SIG-M5 treated with dmso at 0.1 percent for 504 hours (cell line): ENCODE data around the gene RFWD3.
"Not testable (repeated sequence)": the region's sequence is repeated elsewhere in the genome, so short reads cannot be mapped to it uniquely, and the experiment has no call there.

Experiments used
- DNase-seq: peaks from one replicate; lab custom pipeline; 2025; ENCODE audit not compliant: unreplicated experiment; lab: John Stamatoyannopoulos, UW

Gene RFWD3

DNA sequence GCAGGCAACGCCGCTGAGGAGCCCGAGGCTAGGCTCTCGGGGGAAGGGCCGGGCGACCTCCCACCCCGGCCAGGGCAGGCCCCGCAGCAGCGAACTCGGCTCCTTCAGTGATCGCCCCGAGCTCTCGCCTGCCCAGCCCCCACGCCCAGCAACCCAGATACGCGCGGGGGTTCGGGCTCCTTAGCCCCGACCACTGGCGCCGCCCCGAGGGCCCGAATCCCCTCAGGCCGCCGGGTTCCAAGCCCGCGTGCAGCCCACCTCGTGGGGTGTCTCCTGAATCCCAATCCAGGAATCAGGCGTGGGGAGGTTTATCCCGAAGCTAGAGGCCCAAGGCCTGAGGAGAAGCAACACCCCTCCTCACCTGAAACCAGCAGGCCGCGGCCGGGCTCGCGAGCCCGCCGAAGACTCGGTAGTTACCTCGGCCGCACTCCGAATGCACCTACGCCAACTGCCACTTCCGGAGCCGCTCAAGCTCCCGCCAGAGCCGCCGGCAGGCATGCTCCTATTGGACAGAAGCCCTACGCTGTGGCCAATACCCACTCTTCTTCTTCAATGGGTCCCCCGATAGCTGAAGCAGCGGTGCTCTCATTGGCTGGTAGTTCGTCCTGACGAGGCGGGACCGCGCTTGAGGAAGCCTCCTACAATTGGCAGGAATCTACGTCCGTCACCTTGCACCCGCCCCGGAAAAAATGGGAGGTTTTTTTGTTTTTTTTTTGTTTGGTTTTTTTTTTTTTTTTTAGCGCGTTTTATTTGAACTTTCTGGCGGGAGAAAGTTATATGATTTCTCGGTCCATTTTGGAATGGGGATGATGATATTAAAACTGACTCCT lies at the start of gene RFWD3:
TSS of gene RFWD3 (minus strand) at position 453 of the 830 bp plus-strand sequence. CDS start 5,428 bp downstream, outside the sequence.
- DNase-seq: peak; percentile 99

GRCh38 chr16:74716355-74716754 lies 49.7 kb upstream of the RFWD3 start:
- no peak for DNase-seq

- DNase-seq: no peak
Observed at GRCh38 chr16:74713876-74714275, 47.2 kb upstream of the RFWD3 start.

GRCh38 chr16:74713325-74713724 lies 46.6 kb upstream of the RFWD3 start:
- no peak for DNase-seq

DNA sequence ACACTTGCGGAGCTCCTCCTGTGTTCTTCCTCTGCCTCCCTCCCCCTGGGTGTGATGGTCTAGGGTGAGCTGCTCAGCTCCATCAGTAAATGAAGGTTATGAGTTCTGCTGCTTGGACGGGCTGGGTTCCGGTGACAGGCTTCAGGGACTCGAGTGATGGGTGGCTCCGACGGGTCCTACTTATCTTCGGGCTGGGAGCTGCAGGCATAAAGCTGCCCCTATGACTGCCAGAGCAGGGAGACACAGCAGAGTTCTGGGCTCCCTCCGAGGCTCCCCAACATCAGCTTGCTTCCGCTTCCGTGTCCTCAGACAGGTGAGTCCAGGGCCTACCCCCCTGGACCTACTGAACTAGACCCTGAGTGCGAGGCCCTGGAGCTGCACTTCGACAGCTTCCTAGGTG lies 45.3 kb upstream of the RFWD3 start:
- DNase-seq: no peak

GRCh38 chr16:74710401-74710800 lies 43.7 kb upstream of the RFWD3 start:
- DNase-seq: no peak

GRCh38 chr16:74709441-74709877 lies 42.8 kb upstream of the RFWD3 start:
- DNase-seq: peak; percentile 90

GRCh38 chr16:74700438-74701225 lies 34.0 kb upstream of the RFWD3 start, which contains the start of gene MLKL:
Gene MLKL (minus strand): TSS chr16:74700862. CDS start chr16:74695757, 5,105 bp downstream.
- peak; percentile 96 for DNase-seq

GRCh38 chr16:74700116-74700437 lies 33.4 kb upstream of the RFWD3 start:
- DNase-seq: peak; percentile 38

DNA sequence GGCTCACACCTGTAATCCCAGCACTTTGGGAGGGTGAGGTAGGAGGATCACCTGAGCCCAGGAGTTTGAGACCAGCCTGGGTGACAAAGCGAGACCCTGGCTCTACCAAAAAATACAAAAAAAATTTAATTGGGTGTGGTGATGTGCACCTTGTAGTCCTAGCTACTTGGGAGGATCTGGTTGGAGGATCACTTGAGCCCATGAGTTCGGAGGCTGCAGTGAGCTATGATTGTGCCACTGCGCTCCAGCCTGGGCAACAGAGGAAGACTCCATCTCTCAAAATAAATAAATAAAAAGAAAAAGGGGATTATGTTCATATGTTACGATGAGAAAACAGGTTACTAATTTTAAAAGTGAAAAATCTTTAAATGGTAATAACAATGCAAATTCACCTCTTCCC lies 33.0 kb upstream of the RFWD3 start:
- no peak for DNase-seq

- DNase-seq: peak; percentile 80
Observed at GRCh38 chr16:74698222-74698621, 31.5 kb upstream of the RFWD3 start.

- peak; percentile 96 for DNase-seq
Observed at GRCh38 chr16:74695450-74696422, 29.1 kb upstream of the RFWD3 start.

GRCh38 chr16:74691093-74691855 lies 24.6 kb upstream of the RFWD3 start:
- DNase-seq: no peak

DNA sequence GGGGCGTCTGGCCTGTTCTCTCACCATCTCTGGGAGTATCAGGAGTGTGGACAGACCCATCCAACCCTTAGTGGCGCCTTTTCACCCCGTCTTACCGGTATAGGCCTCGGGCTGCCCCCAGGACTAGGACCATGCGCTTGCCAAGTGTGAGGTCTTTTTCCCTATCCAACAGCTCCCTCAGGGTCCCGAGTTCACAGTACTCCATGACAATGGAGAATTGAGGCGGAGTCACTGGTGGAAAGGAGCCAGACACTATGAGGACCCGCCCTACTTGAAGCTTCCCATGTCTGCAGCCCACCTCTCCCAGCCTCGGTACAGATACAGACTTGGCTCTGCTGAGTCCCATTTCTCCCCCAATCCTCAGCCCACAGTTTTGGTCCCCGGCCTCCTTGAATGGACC lies 15.9 kb upstream of the RFWD3 start:
- DNase-seq: no peak

DNA sequence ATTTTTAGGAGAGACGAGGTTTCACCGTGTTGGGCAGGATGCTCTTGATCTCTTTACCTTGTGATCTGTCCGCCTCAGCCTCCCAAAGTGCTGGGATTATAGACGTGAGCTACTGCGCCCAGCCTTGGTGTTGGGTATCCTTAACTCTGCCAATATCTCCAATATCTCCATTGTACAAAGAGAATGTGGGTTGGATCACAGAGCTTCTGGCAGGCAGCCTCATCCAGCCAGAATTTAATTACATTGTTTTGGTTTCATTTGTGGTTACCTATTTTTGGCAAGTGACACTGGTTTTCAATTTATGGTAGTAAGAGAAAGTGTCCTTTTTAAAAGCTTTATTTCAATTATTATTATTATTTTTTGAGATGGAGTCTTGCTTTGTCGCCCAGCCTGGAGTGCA lies 14.0 kb upstream of the RFWD3 start:
- no peak for DNase-seq

GRCh38 chr16:74679983-74680382 lies 13.3 kb upstream of the RFWD3 start:
- no peak for DNase-seq

GRCh38 chr16:74677868-74678267 lies 11.2 kb upstream of the RFWD3 start:
- no peak for DNase-seq

DNA sequence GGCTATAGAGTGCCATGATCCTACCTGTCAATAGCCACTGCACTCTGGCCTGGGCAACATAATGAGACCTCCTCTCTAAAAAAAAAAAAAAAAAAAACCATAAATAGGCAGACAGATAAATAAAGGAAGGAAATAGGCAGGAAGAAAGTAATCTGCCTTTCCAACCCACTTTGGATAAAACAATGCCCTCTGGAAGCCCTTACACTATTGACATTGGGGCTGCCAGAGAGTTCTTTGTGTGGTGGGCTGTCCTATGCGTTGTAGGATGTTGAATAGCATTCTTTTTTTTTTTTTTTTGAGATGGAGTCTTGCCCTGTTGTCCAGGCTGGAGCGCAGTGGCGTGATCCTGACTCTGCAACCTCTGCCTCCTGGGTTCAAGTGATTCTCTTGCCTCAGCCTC lies 7.2 kb upstream of the RFWD3 start:
- DNase-seq: no peak

DNA sequence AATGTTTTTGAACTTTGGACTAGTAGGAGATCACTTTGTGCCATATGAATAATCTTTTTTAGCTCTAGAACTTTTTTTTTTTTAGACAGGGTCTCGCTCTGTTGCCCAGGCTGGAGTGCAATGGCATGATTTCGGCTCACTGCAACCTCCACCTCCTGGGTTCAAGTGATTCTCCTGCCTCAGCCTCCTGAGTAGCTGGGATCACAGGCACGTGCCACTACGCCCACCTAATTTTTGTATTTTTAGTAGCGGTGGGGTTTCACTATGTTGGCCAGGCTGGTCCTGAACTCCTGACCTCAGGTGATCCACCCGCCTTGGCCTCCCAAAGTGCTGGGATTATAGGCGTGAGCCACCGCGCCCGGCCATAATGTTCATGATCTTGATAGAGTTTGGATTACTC lies 2.2 kb upstream of the RFWD3 start:
- DNase-seq: not testable (repeated sequence)

DNA sequence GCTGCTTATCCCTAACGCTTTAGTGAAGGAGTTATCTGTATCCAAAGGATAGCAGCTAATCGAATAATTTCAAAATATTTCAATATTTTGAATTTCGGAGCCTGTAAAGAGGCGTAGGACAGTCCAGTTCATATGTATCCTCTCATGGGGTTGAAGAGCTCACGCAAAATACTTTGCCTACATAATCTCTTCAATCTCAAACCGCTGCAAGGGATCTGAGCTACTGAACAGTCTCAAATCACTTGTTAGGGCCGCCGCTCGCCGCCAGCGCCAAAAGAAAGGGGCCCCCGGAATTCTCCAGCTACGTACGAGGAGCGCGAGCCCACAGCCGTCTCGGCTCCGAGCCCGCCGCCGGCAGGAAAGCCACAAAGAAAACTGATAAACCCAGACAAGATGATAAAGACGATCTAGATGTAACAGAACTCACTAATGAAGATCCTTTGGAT lies 601 bp upstream of the RFWD3 start:
- peak; percentile 33 for DNase-seq
